Ishikawa (cell line): ENCODE results near the gene RANBP3L.

Experiments used
- CEBPB ChIP-seq: IDR thresholded peaks from 2 replicates; pipeline ENCODE4 v1.6.1; 2012
- CREB1 ChIP-seq: IDR thresholded peaks from 2 replicates; pipeline ENCODE4 v1.6.1; 2012; ENCODE audit warnings: low read depth
- EGR1 ChIP-seq: IDR thresholded peaks from 2 replicates; pipeline ENCODE4 v1.6.1; 2012
- EP300 ChIP-seq: IDR thresholded peaks from 2 replicates; pipeline ENCODE4 v1.6.1; 2012; ENCODE audit warnings: borderline replicate concordance
- FOXM1 ChIP-seq: IDR thresholded peaks from 2 replicates; pipeline ENCODE4 v1.6.1; 2012; ENCODE audit warnings: low read depth, borderline replicate concordance
- MAX ChIP-seq: IDR thresholded peaks from 2 replicates; pipeline ENCODE4 v1.6.1; 2012
- NFIC ChIP-seq: IDR thresholded peaks from 2 replicates; pipeline ENCODE4 v1.6.1; 2012
- RAD21 ChIP-seq: IDR thresholded peaks from 2 replicates; pipeline ENCODE4 v1.6.1; 2012; ENCODE audit warnings: low read depth
- REST ChIP-seq: IDR thresholded peaks from 2 replicates; pipeline ENCODE4 v1.6.1; 2012; ENCODE audit warnings: low read depth, mild to moderate bottlenecking
- TAF1 ChIP-seq: IDR thresholded peaks from 2 replicates; pipeline ENCODE4 v1.6.1; 2012; ENCODE audit warnings: low read depth, mild to moderate bottlenecking
- TCF12 ChIP-seq: IDR thresholded peaks from 2 replicates; pipeline ENCODE4 v1.6.1; 2012; ENCODE audit warnings: low read depth
- TEAD4 ChIP-seq: IDR thresholded peaks from 2 replicates; pipeline ENCODE4 v1.6.1; 2012
- USF1 ChIP-seq: IDR thresholded peaks from 2 replicates; pipeline ENCODE4 v1.6.1; 2012
- YY1 ChIP-seq: IDR thresholded peaks from 2 replicates; pipeline ENCODE4 v1.6.1; 2012; ENCODE audit warnings: low read depth
- ZBTB7A ChIP-seq: IDR thresholded peaks from 2 replicates; pipeline ENCODE4 v1.6.1; 2012; ENCODE audit warnings: low read depth

RANBP3L gene

GRCh38 chr5:36298552-36298951, 3.1 kb downstream of the RANBP3L start:
- no peak for TF ChIP-seq MAX
- TF ChIP-seq TCF12: no peak
- no peak for TF ChIP-seq TEAD4
- no peak for TF ChIP-seq REST
- no peak for TF ChIP-seq TAF1

- TF ChIP-seq EGR1: no peak
- TF ChIP-seq USF1: no peak
- no peak for TF ChIP-seq CEBPB
- TF ChIP-seq CREB1: no peak
- no peak for TF ChIP-seq YY1
- no peak for TF ChIP-seq NFIC
- no peak for TF ChIP-seq RAD21
Observed at GRCh38 chr5:36297653-36298052, 4.0 kb downstream of the RANBP3L start.

GRCh38 chr5:36285837-36286615, 15.7 kb downstream of the RANBP3L start:
- no peak for TF ChIP-seq TEAD4
- no peak for TF ChIP-seq EP300
- TF ChIP-seq TAF1: no peak
- TF ChIP-seq RAD21: no peak
- TF ChIP-seq REST: no peak
- TF ChIP-seq FOXM1: no peak
- no peak for TF ChIP-seq MAX

GRCh38 chr5:36281626-36282025, 20.1 kb downstream of the RANBP3L start:
- no peak for TF ChIP-seq TCF12
- no peak for TF ChIP-seq TAF1
- TF ChIP-seq FOXM1: no peak
- no peak for TF ChIP-seq MAX
- no peak for TF ChIP-seq CREB1
- no peak for TF ChIP-seq RAD21
- TF ChIP-seq NFIC: no peak
- TF ChIP-seq REST: no peak
- no peak for TF ChIP-seq TEAD4
- TF ChIP-seq USF1: no peak
- no peak for TF ChIP-seq EP300
- no peak for TF ChIP-seq ZBTB7A
- TF ChIP-seq EGR1: no peak
- no peak for TF ChIP-seq CEBPB
- no peak for TF ChIP-seq YY1
